DND-41 (cell line): Measurements from ENCODE around the gene GREM2.

Experiments
- EZH2 ChIP-seq: IDR thresholded peaks from 3 replicates; pipeline ENCODE4 v1.6.1; 2012; ENCODE audit warnings: borderline replicate concordance, low read depth, mild to moderate bottlenecking, moderate library complexity, low read length, inconsistent platforms; ENCODE audit not compliant: severe bottlenecking
- TF ChIP-seq, protein P1 (sequence below): IDR thresholded peaks from 2 replicates; pipeline ENCODE4 v1.5.1; 2012; ENCODE audit warnings: borderline replicate concordance, low read length, moderate library complexity, mild to moderate bottlenecking; ENCODE audit not compliant: poor library complexity, severe bottlenecking; ENCODE audit errors: extremely low read depth

DNA sequence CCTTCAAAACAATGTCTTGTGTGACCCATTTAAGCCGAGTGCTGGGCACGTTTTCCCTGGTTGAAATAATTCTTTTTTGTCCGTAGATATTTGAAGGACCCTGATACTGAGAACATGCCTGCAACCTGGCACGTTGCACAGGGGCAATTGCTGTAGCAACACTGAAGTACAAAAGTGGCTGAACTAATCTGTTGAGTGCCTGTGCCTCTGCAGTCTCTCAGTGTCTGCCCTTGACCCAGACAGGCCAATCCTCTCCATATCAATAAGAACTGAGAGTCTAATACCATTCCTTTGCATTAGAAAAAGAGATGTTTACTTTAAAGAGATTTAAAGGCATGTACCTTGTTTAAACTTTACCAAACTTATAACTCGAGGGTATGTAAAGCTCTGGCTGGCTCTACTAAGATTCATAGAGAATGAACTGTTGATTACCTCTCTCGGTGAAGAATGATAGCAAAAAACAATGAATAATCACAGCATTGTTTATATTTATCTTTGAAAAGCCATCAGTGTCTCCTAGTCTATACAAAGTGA lies 2.4 kb downstream of the GREM2 start:
- TF ChIP-seq, protein P1, sequence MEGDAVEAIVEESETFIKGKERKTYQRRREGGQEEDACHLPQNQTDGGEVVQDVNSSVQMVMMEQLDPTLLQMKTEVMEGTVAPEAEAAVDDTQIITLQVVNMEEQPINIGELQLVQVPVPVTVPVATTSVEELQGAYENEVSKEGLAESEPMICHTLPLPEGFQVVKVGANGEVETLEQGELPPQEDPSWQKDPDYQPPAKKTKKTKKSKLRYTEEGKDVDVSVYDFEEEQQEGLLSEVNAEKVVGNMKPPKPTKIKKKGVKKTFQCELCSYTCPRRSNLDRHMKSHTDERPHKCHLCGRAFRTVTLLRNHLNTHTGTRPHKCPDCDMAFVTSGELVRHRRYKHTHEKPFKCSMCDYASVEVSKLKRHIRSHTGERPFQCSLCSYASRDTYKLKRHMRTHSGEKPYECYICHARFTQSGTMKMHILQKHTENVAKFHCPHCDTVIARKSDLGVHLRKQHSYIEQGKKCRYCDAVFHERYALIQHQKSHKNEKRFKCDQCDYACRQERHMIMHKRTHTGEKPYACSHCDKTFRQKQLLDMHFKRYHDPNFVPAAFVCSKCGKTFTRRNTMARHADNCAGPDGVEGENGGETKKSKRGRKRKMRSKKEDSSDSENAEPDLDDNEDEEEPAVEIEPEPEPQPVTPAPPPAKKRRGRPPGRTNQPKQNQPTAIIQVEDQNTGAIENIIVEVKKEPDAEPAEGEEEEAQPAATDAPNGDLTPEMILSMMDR = no peak
- TF ChIP-seq EZH2 = no peak
